ENCODE measurements around the gene NINJ1. TPM values are rescaled to one million over a fixed set of nuclear protein-coding genes. Genes with fewer than 3 reads are reported as not detected.

The NINJ1 gene
- total RNA-seq, 1 donor from 2014 or later = 53.3 TPM

DNA sequence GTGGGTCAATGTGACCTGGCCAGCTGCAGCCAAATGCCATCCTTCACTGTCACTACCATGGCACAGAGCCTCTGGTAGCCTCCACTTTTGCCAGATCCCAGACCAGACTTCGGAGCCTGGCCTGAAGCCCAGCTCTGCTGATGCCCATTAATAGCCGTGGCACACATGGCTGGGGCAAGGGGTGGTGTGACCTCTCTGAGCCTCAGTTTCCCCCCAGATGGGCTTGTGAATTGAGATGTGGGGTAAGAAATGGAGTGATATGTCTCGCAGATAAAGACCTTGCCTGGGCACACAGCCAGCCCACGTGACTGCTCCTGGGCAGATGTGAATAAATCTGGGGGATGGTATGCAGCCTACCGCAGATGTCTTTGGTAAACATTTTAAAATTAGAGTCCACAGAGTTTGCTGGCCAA lies 61.7 kb downstream of the NINJ1 start:
- ATAC-seq (peak; percentile 95), DNase-seq (ENCODE audit: low spot score) (peak; percentile 82)

Other genes starting within 250 kb of the NINJ1 start
- gene FGD3, start 186.7 kb downstream of the NINJ1 start, total RNA-seq = 2.3 TPM
- gene SUSD3, start 75.5 kb downstream of the NINJ1 start, total RNA-seq = 49.7 TPM
- 8.5 TPM for gene CARD19, start 38.0 kb downstream of the NINJ1 start, total RNA-seq
- 3.7 TPM for gene WNK2, start 49.9 kb upstream of the NINJ1 start, total RNA-seq

Data from left lobe of liver (tissue), 2 donors.